ENCODE measurements around the gene CLIP4.

Gene CLIP4

DNA sequence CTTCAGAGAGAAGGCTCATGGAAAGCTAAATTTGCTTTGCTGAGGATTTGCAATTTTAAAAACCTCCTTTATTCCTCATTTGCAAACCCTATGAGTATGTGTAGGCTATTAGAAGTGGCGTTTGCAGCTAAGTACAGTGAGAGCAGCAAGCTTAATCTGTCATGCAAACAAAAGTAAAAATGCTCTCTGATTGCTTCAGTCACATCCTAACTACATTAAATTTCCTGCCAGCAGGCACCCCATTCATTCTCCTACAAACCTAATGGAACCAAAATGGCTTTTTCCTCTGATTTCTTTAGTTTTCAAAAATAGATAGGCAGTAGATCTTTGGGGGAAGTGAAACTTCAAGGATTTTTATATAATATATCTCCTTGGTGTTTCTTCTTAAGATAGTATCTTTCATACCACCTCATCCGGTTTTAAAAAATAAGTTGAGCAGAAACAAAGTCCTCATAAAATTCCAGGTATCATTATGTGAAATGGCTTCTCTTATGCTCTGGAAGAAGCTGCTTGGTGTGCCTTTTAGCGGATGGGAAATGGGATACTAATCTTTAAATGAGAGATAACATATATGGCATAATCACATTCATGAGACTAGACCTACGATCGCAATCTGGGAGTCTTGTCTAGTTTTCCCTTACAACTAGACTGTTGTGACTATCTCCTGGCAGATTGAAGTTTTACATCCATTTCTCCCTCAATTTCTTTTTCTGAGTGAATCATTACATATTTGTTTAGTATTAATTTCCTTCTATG is 49.1 kb downstream of the CLIP4 start:
- TF ChIP-seq, protein P1, sequence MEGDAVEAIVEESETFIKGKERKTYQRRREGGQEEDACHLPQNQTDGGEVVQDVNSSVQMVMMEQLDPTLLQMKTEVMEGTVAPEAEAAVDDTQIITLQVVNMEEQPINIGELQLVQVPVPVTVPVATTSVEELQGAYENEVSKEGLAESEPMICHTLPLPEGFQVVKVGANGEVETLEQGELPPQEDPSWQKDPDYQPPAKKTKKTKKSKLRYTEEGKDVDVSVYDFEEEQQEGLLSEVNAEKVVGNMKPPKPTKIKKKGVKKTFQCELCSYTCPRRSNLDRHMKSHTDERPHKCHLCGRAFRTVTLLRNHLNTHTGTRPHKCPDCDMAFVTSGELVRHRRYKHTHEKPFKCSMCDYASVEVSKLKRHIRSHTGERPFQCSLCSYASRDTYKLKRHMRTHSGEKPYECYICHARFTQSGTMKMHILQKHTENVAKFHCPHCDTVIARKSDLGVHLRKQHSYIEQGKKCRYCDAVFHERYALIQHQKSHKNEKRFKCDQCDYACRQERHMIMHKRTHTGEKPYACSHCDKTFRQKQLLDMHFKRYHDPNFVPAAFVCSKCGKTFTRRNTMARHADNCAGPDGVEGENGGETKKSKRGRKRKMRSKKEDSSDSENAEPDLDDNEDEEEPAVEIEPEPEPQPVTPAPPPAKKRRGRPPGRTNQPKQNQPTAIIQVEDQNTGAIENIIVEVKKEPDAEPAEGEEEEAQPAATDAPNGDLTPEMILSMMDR (conservative IDR thresholded peaks at IDR 0.05; ENCODE audit: low read depth, low read length): no peak
- no peaks in the 10 kb centered on the region for H3K4me1 ChIP-seq (ENCODE audit: low read depth, poor library complexity, severe bottlenecking)
- H3K79me2 ChIP-seq (ENCODE audit: insufficient read depth, low read depth): no peaks in the 10 kb centered on the region
- H2AFZ ChIP-seq (ENCODE audit: low read depth): no peak overlapping the region
- no peaks in the 10 kb centered on the region for H4K20me1 ChIP-seq (ENCODE audit: insufficient read depth)
- H3K4me3 ChIP-seq (IDR thresholded peaks at IDR 0.05; ENCODE audit: insufficient read depth, low read depth, low read length): no peak overlapping the region
- no peaks in the 10 kb centered on the region for H3K36me3 ChIP-seq (ENCODE audit: insufficient read depth)
- no peak overlapping the region for H3K4me2 ChIP-seq
- H3K27me3 ChIP-seq (ENCODE audit: insufficient read depth, low read depth): no peaks in the 10 kb centered on the region
- H3K27ac ChIP-seq: no peak overlapping the region
- H3K9ac ChIP-seq: no peak overlapping the region

DNA sequence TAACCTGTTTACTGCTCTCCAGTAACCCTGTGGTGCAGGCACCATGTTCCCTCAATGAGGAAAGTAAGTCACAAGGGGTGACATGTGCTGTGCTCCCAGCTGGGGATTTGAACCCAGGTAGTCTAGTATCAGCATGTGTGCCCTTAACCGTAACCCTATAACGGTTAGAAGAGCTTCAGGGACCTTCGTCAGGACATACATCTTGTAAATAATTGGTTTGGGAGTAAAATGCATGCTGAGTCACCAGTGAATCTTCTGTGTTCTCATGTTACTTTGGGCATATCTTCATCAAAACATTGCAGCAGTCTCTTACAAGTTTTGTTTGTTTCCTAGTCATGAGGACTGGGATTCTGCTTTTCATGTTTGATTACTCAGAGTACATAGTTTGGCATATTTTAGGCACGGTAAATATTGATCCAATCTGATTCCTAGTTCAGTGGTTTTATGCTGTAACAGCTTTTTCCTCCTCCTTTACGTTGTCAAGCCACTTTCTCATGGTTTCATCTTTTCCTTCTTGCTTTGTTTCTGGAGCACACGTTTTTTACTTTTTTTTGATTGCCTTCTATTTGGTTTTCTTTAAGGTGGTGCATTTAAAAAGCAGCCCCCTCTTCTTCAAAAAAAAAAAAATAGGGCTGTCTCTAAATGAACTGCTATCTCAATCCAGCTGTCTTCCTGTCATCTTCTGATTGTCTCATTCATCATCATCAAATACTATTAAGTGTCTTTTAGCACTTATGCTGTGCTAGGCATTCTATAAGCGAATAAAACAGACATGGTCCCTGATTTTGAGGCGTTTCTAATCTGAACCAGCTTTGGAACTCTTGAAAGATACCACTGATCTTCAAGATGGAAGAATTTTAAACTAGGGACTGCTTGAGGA is 50.4 kb downstream of the CLIP4 start:
- no peaks in the 10 kb centered on the region for H3K36me3 ChIP-seq (ENCODE audit: insufficient read depth)
- H3K27me3 ChIP-seq (ENCODE audit: insufficient read depth, low read depth): no peaks in the 10 kb centered on the region
- no peaks in the 10 kb centered on the region for H3K4me1 ChIP-seq (ENCODE audit: low read depth, poor library complexity, severe bottlenecking)
- H3K4me3 ChIP-seq (IDR thresholded peaks at IDR 0.05; ENCODE audit: insufficient read depth, low read depth, low read length): no peak overlapping the region
- H4K20me1 ChIP-seq (ENCODE audit: insufficient read depth): no peaks in the 10 kb centered on the region
- no peak overlapping the region for H3K27ac ChIP-seq
- no peak overlapping the region for H3K4me2 ChIP-seq
- TF ChIP-seq, protein P1 (conservative IDR thresholded peaks at IDR 0.05; ENCODE audit: low read depth, low read length): no peak
- no peak overlapping the region for H2AFZ ChIP-seq (ENCODE audit: low read depth)
- no peak overlapping the region for H3K9ac ChIP-seq
- H3K79me2 ChIP-seq (ENCODE audit: insufficient read depth, low read depth): no peaks in the 10 kb centered on the region

DNA sequence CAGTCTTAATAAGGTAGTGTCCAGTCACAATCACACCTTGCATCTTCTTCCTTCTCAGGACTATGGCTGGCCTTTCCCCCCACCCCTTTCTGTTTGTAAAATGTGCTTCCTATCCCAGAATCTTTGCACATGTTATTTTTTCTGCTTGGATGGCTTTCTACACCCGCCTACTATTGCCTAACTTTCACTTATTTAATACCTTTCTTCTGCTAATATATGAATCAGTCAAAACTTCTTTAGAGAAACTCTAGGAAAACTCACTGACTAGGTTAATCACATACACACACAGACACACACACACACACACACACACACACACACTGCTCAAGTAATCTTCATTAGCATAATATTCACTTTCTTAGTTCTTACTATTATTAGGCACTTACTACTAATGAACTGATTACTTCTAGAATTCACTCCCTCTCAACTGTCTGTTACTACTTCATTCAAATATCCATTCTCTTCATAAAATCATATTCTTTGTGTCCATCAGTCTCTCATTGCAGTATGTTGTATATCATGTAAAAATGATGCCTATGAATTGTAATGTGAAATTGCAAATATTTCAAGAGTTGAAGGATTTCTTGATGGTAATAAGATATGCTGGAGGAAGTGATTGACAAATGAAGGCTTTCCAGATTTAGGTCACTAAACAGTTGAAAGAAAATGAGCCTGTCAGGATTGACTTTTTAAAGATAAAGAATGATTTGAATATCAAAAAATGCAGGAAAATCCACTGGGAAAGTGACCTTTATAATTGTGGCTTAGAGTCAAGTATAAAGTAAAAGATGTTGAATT is 51.2 kb downstream of the CLIP4 start:
- Histone ChIP-seq H3K4me1 (ENCODE audit: low read depth, poor library complexity, severe bottlenecking) (no peaks in the 10 kb centered on the region), H4K20me1 (ENCODE audit: insufficient read depth) (no peaks in the 10 kb centered on the region), H2AFZ (ENCODE audit: low read depth) (no peak overlapping the region), H3K4me3 (IDR thresholded peaks at IDR 0.05; ENCODE audit: insufficient read depth, low read depth, low read length) (no peak overlapping the region), H3K27me3 (ENCODE audit: insufficient read depth, low read depth) (no peaks in the 10 kb centered on the region), H3K9ac (no peak overlapping the region), H3K27ac (no peak overlapping the region), H3K4me2 (no peak overlapping the region), H3K79me2 (ENCODE audit: insufficient read depth, low read depth) (no peaks in the 10 kb centered on the region), H3K36me3 (ENCODE audit: insufficient read depth) (no peaks in the 10 kb centered on the region)
- TF ChIP-seq, protein P1 (conservative IDR thresholded peaks at IDR 0.05; ENCODE audit: low read depth, low read length): no peak

DNA sequence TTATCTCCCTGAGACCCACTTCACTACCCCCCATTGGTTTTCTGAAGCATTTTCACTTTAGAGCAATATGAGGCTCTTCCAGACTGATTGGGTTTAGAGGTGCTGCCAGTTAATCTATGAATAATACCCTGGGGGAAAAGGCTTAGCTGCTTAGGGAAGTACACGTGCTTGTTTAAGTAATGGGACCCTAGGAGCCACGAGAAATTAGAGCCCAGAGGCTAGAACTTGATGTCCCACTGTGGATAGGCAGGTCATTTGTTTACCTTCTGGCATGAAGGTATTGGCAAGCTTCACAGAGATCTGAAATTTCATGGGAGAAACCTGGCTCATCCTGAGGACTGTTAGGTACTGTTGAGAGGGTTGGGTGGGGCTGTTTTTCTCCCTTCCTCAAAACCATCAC is 59.7 kb downstream of the CLIP4 start:
- no peak overlapping the region for H3K4me3 ChIP-seq (IDR thresholded peaks at IDR 0.05; ENCODE audit: insufficient read depth, low read depth, low read length)
- H3K27ac ChIP-seq: no peak overlapping the region
- no peaks in the 10 kb centered on the region for H3K79me2 ChIP-seq (ENCODE audit: insufficient read depth, low read depth)
- H4K20me1 ChIP-seq (ENCODE audit: insufficient read depth): no peaks in the 10 kb centered on the region
- no peak overlapping the region for H2AFZ ChIP-seq (ENCODE audit: low read depth)
- TF ChIP-seq, protein P1 (conservative IDR thresholded peaks at IDR 0.05; ENCODE audit: low read depth, low read length): no peak
- H3K36me3 ChIP-seq (ENCODE audit: insufficient read depth): no peaks in the 10 kb centered on the region
- H3K27me3 ChIP-seq (ENCODE audit: insufficient read depth, low read depth): no peaks in the 10 kb centered on the region
- no peak overlapping the region for H3K9ac ChIP-seq
- no peak overlapping the region for H3K4me2 ChIP-seq
- H3K4me1 ChIP-seq (ENCODE audit: low read depth, poor library complexity, severe bottlenecking): no peaks in the 10 kb centered on the region

Data from KMS-11 (cell line).